Osteoblast (primary cell): ENCODE data around the gene PHF14. TPM values are rescaled to one million over a fixed set of nuclear protein-coding genes. Genes with fewer than 3 reads are reported as not detected.

Experiments used
- DNase-seq: peaks from one replicate; pipeline ENCODE4 v3.0.0; 2011; ENCODE audit warnings: low spot score, mixed read lengths; ENCODE audit not compliant: insufficient read length; ENCODE audit errors: missing footprints
- H2AFZ ChIP-seq: 2 replicates; pipeline ENCODE4 v1.6.0; 2011; ENCODE audit warnings: mild to moderate bottlenecking, low read length
- H3K27ac ChIP-seq: 2 replicates; pipeline ENCODE4 v1.5.1; 2011; ENCODE audit warnings: mild to moderate bottlenecking, low read depth, low read length, moderate library complexity
- H3K27me3 ChIP-seq: 2 replicates; pipeline ENCODE4 v1.6.0; 2012; ENCODE audit warnings: mild to moderate bottlenecking, control low read depth, inconsistent platforms, low read length, moderate library complexity; ENCODE audit not compliant: insufficient read depth
- H3K36me3 ChIP-seq: 2 replicates; pipeline ENCODE4 v1.5.1; 2011; ENCODE audit warnings: mild to moderate bottlenecking, low read length, control low read depth, moderate library complexity; ENCODE audit not compliant: insufficient read depth
- H3K4me1 ChIP-seq: 2 replicates; pipeline ENCODE4 v1.5.1; 2011; ENCODE audit warnings: mild to moderate bottlenecking, low read length, control low read depth, moderate library complexity; ENCODE audit not compliant: insufficient read depth
- H3K4me2 ChIP-seq: 2 replicates; pipeline ENCODE4 v1.6.0; 2011; ENCODE audit warnings: mild to moderate bottlenecking, low read length; ENCODE audit not compliant: insufficient read depth
- H3K4me3 ChIP-seq: fragments of 200-600 bp; sonication (generic); 3 replicates; pipeline ENCODE4 v1.5.1; 2012; ENCODE audit warnings: mild to moderate bottlenecking, low read length, inconsistent platforms; ENCODE audit not compliant: insufficient read depth
- H3K79me2 ChIP-seq: 2 replicates; pipeline ENCODE4 v1.6.0; 2012; ENCODE audit warnings: mild to moderate bottlenecking, low read length, control low read depth, inconsistent platforms; ENCODE audit not compliant: insufficient read depth
- H3K9me3 ChIP-seq: 2 replicates; pipeline ENCODE4 v1.5.1; 2011; ENCODE audit warnings: low read depth, low read length, control low read depth
- H4K20me1 ChIP-seq: 2 replicates; pipeline ENCODE4 v1.6.0; 2012; ENCODE audit warnings: mild to moderate bottlenecking, low read length, control low read depth; ENCODE audit not compliant: insufficient read depth
- total RNA-seq: library from RNA; depleted of rRNA; stranded (reverse); fragments of >200 nt; gene quantifications from 2 replicates; pipeline ENCODE4 v1.2.3, GENCODE V29; 2012
- TF ChIP-seq, protein P1 (sequence below): IDR thresholded peaks from 2 replicates; pipeline ENCODE4 v1.5.1; 2011; ENCODE audit warnings: mild to moderate bottlenecking, low read depth, low read length, moderate library complexity; ENCODE audit errors: extremely low read depth

PHF14 gene
- total RNA-seq, 1 donor = 36.9 TPM

DNA sequence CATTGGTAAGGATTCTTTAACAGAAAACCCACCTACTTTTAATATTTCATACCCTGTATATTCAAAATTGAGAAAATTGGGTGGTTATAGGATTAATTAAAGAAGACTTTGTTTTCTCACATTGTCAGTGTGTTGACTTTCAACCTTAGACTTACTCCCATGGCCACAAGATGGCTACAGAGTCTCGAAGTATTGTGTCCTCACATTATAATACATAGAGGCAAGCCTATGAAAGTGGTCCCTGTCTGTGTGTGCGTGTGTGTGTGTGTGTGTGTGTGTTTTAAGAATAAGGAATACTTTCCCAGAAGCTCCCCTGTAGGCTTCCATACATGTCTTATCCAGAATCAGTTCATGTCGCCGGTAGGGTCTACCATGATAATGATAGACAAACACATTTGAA, 180.0 kb downstream of the PHF14 start:
- Histone ChIP-seq H3K4me1 (no peaks in the 10 kb centered on the region), H3K27ac (no peak overlapping the region), H3K27me3 (no peaks in the 10 kb centered on the region), H3K79me2 (no peaks in the 10 kb centered on the region), H3K36me3 (no peaks in the 10 kb centered on the region), H2AFZ (no peak overlapping the region), H3K9me3 (no peaks in the 10 kb centered on the region), H3K4me2 (no peak overlapping the region), H4K20me1 (no peaks in the 10 kb centered on the region), H3K4me3 (no peak overlapping the region)
- DNase-seq = no peak
- TF ChIP-seq, protein P1, sequence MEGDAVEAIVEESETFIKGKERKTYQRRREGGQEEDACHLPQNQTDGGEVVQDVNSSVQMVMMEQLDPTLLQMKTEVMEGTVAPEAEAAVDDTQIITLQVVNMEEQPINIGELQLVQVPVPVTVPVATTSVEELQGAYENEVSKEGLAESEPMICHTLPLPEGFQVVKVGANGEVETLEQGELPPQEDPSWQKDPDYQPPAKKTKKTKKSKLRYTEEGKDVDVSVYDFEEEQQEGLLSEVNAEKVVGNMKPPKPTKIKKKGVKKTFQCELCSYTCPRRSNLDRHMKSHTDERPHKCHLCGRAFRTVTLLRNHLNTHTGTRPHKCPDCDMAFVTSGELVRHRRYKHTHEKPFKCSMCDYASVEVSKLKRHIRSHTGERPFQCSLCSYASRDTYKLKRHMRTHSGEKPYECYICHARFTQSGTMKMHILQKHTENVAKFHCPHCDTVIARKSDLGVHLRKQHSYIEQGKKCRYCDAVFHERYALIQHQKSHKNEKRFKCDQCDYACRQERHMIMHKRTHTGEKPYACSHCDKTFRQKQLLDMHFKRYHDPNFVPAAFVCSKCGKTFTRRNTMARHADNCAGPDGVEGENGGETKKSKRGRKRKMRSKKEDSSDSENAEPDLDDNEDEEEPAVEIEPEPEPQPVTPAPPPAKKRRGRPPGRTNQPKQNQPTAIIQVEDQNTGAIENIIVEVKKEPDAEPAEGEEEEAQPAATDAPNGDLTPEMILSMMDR = peak; percentile 9

- no peak for DNase-seq
Measured at GRCh38 chr7:11155883-11156282, 182.2 kb downstream of the PHF14 start.

DNA sequence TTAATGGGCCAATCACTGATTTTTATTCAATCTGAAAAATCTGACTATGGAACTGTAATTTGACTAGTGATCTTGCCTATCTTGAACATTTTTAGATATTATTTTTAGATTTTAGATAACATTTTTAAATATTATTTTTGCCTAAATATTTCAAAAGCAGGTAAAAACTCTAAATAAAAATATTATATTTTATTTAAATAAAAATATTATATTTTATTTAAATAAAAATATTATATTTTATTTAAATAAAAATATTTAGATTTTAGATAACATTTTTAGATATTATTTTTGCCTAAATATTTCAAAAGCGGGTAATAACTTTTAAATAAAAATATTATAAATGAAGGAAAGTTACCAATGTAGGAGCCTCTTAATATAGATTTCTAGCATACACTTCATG, 187.8 kb downstream of the PHF14 start:
- Histone ChIP-seq H3K27me3 (no peaks in the 10 kb centered on the region), H3K79me2 (no peaks in the 10 kb centered on the region), H3K9me3 (no peaks in the 10 kb centered on the region), H3K27ac (no peak overlapping the region), H2AFZ (no peak overlapping the region), H4K20me1 (no peaks in the 10 kb centered on the region), H3K36me3 (no peaks in the 10 kb centered on the region), H3K4me1 (no peaks in the 10 kb centered on the region), H3K4me3 (no peak overlapping the region), H3K4me2 (no peak overlapping the region)
- TF ChIP-seq, protein P1 = no peak
- no peak for DNase-seq

More at GRCh38 chr7:11155883-11156282, 182.2 kb downstream of the PHF14 start:
- Histone ChIP-seq H3K27me3 (no peaks in the 10 kb centered on the region), H3K4me1 (no peaks in the 10 kb centered on the region), H2AFZ (no peak overlapping the region), H4K20me1 (no peaks in the 10 kb centered on the region), H3K4me2 (no peak overlapping the region), H3K4me3 (no peak overlapping the region), H3K27ac (no peak overlapping the region), H3K36me3 (no peaks in the 10 kb centered on the region), H3K9me3 (no peaks in the 10 kb centered on the region), H3K79me2 (no peaks in the 10 kb centered on the region)
- TF ChIP-seq, protein P1 = no peak

DNA sequence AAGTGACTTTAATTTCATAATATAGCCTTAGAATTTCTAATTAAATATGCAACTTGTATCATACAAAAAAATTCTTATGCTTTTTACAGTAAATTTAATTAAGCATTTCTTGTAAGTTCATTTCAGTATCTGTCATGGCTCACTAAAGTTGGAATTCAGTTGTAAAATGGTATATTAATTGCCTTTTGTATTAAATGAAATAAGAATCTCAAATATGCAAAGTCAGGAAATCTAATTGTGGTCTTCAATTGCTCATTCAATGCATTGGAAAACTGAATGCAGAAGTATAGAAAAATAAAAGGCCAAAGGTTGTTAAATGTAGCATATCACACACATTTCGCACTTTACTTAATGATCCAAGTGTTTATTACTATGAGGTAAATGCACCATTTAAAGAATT, 189.5 kb downstream of the PHF14 start:
- Histone ChIP-seq H3K27me3 (no peaks in the 10 kb centered on the region), H3K4me2 (no peak overlapping the region), H4K20me1 (no peaks in the 10 kb centered on the region), H3K4me1 (no peaks in the 10 kb centered on the region), H3K79me2 (no peaks in the 10 kb centered on the region), H3K9me3 (no peaks in the 10 kb centered on the region), H3K36me3 (no peaks in the 10 kb centered on the region), H3K4me3 (no peak overlapping the region), H2AFZ (no peak overlapping the region), H3K27ac (no peak overlapping the region)
- TF ChIP-seq, protein P1 = no peak
- DNase-seq = no peak
